Neuronal stem cell (in vitro differentiated cells): ENCODE measurements around the gene ZNF669.

Experiments used
- DNase-seq: peaks from one replicate; pipeline ENCODE4 v3.0.0-alpha.2; 2013; ENCODE audit warnings: low spot score
- H2AFZ ChIP-seq: one replicate; pipeline ENCODE4 v1.6.1; 2013; ENCODE audit warnings: mild to moderate bottlenecking, low read length, inconsistent platforms
- H2AK5ac ChIP-seq: 2 replicates; pipeline ENCODE4 v1.6.1; 2013; ENCODE audit warnings: low read depth, mild to moderate bottlenecking, inconsistent platforms, low read length, moderate library complexity, mixed read lengths
- H2BK120ac ChIP-seq: 2 replicates; pipeline ENCODE4 v1.6.1; 2013; ENCODE audit warnings: low read depth, mild to moderate bottlenecking, inconsistent platforms, low read length, moderate library complexity, mixed read lengths
- H2BK12ac ChIP-seq: one replicate; pipeline ENCODE4 v1.6.1; 2013; ENCODE audit warnings: low read length, inconsistent platforms
- H2BK15ac ChIP-seq: 2 replicates; pipeline ENCODE4 v1.6.1; 2013; ENCODE audit warnings: mild to moderate bottlenecking, low read length, inconsistent platforms, mixed read lengths
- H2BK5ac ChIP-seq: one replicate; pipeline ENCODE4 v1.6.1; 2013; ENCODE audit warnings: inconsistent platforms, mild to moderate bottlenecking, low read length, moderate library complexity
- H3K14ac ChIP-seq: one replicate; pipeline ENCODE4 v1.6.1; 2013; ENCODE audit warnings: low read length, inconsistent platforms
- H3K18ac ChIP-seq: 2 replicates; pipeline ENCODE4 v1.6.1; 2013; ENCODE audit warnings: low read length, inconsistent platforms
- H3K23ac ChIP-seq: 2 replicates; pipeline ENCODE4 v1.6.1; 2013; ENCODE audit warnings: low read depth, mild to moderate bottlenecking, mixed read lengths, low read length, inconsistent platforms; ENCODE audit not compliant: poor library complexity
- H3K27ac ChIP-seq: replicated peaks from 3 replicates; pipeline ENCODE4 v1.5.1; 2013; ENCODE audit warnings: low read length, inconsistent platforms
- H3K27me3 ChIP-seq, 3 experiments: 2 replicates each; pipeline ENCODE4 v1.6.1; 2013; ENCODE audit warnings: low read length in 3 of 3, mild to moderate bottlenecking in 2 of 3, inconsistent platforms in 1 of 3, low read depth in 1 of 3, mixed read lengths in 1 of 3, moderate library complexity in 1 of 3; ENCODE audit not compliant: control insufficient read depth in 3 of 3, insufficient read depth in 3 of 3
- H3K36me3 ChIP-seq, 2 donors: replicated peaks in 1 of 2; 2 replicates each; pipeline ENCODE4 v1.6.1; 2013; ENCODE audit warnings: low read length in 2 of 2; ENCODE audit not compliant: control insufficient read depth in 2 of 2, insufficient read depth in 2 of 2
- H3K4ac ChIP-seq: 2 replicates; pipeline ENCODE4 v1.6.1; 2013; ENCODE audit warnings: inconsistent platforms, mild to moderate bottlenecking, low read length, moderate library complexity
- H3K4me1 ChIP-seq, 2 donors: 1 replicate in 1 of 2; 2 replicates in 1 of 2; pipeline ENCODE4 v1.6.1; 2013; ENCODE audit warnings: low read length in 2 of 2, low read depth in 1 of 2; ENCODE audit not compliant: control insufficient read depth in 2 of 2, insufficient read depth in 1 of 2
- H3K4me2 ChIP-seq: one replicate; pipeline ENCODE4 v1.6.1; 2013; ENCODE audit warnings: mild to moderate bottlenecking, low read length, inconsistent platforms; ENCODE audit not compliant: insufficient read depth, poor library complexity, severe bottlenecking
- H3K4me3 ChIP-seq, 2 donors: 2 replicates each; pipeline ENCODE4 v1.5.1; 2013; ENCODE audit warnings: low read length in 2 of 2, mild to moderate bottlenecking in 2 of 2, inconsistent platforms in 1 of 2, moderate library complexity in 1 of 2
- H3K79me1 ChIP-seq: one replicate; pipeline ENCODE4 v1.6.1; 2013; ENCODE audit warnings: low read depth, mild to moderate bottlenecking, inconsistent platforms, low read length, moderate library complexity
- H3K9ac ChIP-seq: one replicate; pipeline ENCODE4 v1.6.1; 2013; ENCODE audit warnings: mild to moderate bottlenecking, low read depth, low read length, inconsistent platforms; ENCODE audit not compliant: poor library complexity
- H3K9me3 ChIP-seq, 2 donors: replicated peaks in 1 of 2; 2 replicates each; pipeline versions ENCODE3 to v1.6.1; 2013; ENCODE audit warnings: low read length in 2 of 2, mild to moderate bottlenecking in 2 of 2, inconsistent platforms in 1 of 2, low read depth in 1 of 2, mixed read lengths in 1 of 2, moderate library complexity in 1 of 2; ENCODE audit not compliant: control insufficient read depth in 2 of 2, insufficient read depth in 1 of 2
- H4K8ac ChIP-seq: one replicate; pipeline ENCODE4 v1.6.1; 2013; ENCODE audit warnings: low read depth, mild to moderate bottlenecking, inconsistent platforms, low read length, moderate library complexity
- H4K91ac ChIP-seq: one replicate; pipeline ENCODE4 v1.6.1; 2013; ENCODE audit warnings: low read length, low read depth, mild to moderate bottlenecking, inconsistent platforms; ENCODE audit not compliant: poor library complexity
- WGBS, 2 donors: extraction: QIAGEN DNeasy Blood & Tissue Kit; methylation state at CpG; one replicate each; pipeline ENCODE4 v1.1.7; 2013; ENCODE audit warnings: missing lambda C conversion rate in 2 of 2, mixed read lengths in 1 of 2; ENCODE audit not compliant: insufficient read length in 2 of 2, insufficient replicate concordance in 1 of 2; ENCODE audit errors: extremely low coverage in 2 of 2; 5-methylcytosine and 5-hydroxymethylcytosine counted together

Gene ZNF669

DNA sequence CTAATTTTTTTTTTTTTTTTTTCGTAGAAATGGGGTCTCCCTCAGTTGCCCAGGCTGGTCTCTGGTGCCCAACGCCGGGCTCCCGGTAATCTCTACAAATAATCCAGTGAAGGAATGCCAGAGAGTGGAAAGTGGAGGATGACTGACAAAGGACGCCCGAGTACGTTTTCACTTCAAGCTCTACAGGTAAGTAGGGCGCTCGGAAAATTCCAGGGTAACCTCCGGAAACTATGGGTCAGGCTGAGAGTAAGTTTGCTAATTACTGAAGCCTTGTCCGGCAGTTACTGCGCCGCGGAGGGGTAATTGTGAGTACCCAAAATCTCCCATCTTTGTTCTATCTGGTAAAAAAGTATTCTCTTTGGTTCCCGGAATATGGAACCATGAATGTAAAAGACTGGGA, 1.8 kb upstream of the ZNF669 start:
- DNase-seq = no peak
- no peak overlapping the region for H2BK5ac ChIP-seq
- H4K8ac ChIP-seq = no peak overlapping the region
- no peak overlapping the region for H3K18ac ChIP-seq
- no peaks in the 10 kb centered on the region for H3K79me1 ChIP-seq
- no peak overlapping the region for H3K27ac ChIP-seq
- H3K9ac ChIP-seq = no peak overlapping the region
- H3K4me3 ChIP-seq = no peak overlapping the region
- H2BK15ac ChIP-seq = no peak overlapping the region
- no peak overlapping the region for H4K91ac ChIP-seq
- H3K4ac ChIP-seq = no peak overlapping the region
- no peak overlapping the region for H2BK120ac ChIP-seq
- H3K27me3 ChIP-seq = no peaks in the 10 kb centered on the region
- no peak overlapping the region for H2AK5ac ChIP-seq
- no peak overlapping the region for H2BK12ac ChIP-seq
- no peak overlapping the region for H3K4me2 ChIP-seq
- no peak overlapping the region for H2AFZ ChIP-seq
- H3K4me1 ChIP-seq = peaks cover 2 to 3% of the 10 kb centered on the region in 2 donors
- H3K23ac ChIP-seq = no peak overlapping the region
- no peak overlapping the region for H3K14ac ChIP-seq
- peaks cover 5 to 21% of the 10 kb centered on the region in 2 donors for H3K36me3 ChIP-seq
- no CpG with 5 or more reads among the region's 15 CpGs for WGBS, 2 donors
- H3K9me3 ChIP-seq = peaks cover 8 to 31% of the 10 kb centered on the region in 2 donors

- H2BK15ac ChIP-seq = no peak overlapping the region
- H3K4ac ChIP-seq = no peak overlapping the region
- WGBS, 2 donors = no CpG with 5 or more reads among the region's 13 CpGs
- peaks cover 16 to 40% of the 10 kb centered on the region in 2 donors for H3K9me3 ChIP-seq
- H4K91ac ChIP-seq = no peak overlapping the region
- peaks cover 14 to 31% of the 10 kb centered on the region in 2 donors for H3K36me3 ChIP-seq
- H2BK12ac ChIP-seq = no peak overlapping the region
- peaks cover 0 to 2% of the 10 kb centered on the region in 2 donors for H3K4me1 ChIP-seq
- no peak overlapping the region for H3K9ac ChIP-seq
- no peak overlapping the region for H3K14ac ChIP-seq
- no peak overlapping the region for H3K23ac ChIP-seq
- DNase-seq = no peak
- no peaks in the 10 kb centered on the region for H3K79me1 ChIP-seq
- peak overlapping the region; percentile 74 for H2AFZ ChIP-seq
- no peak overlapping the region for H3K27ac ChIP-seq
- H2BK120ac ChIP-seq = no peak overlapping the region
- H3K18ac ChIP-seq = no peak overlapping the region
- H3K4me2 ChIP-seq = no peak overlapping the region
- H2AK5ac ChIP-seq = no peak overlapping the region
- no peak overlapping the region for H2BK5ac ChIP-seq
- peak overlapping the region in 1 of 2 donors; percentile 77 for H3K4me3 ChIP-seq
- no peak overlapping the region for H4K8ac ChIP-seq
- no peaks in the 10 kb centered on the region for H3K27me3 ChIP-seq
Observed at GRCh38 chr1:247104965-247105364, 809 bp upstream of the ZNF669 start.

- no peak overlapping the region for H2AK5ac ChIP-seq
- DNase-seq = no peak
- no peak overlapping the region for H3K14ac ChIP-seq
- no peak overlapping the region for H3K9ac ChIP-seq
- H3K9me3 ChIP-seq = peaks cover 17 to 62% of the 10 kb centered on the region in 2 donors
- H3K27ac ChIP-seq = no peak overlapping the region
- no peaks in the 10 kb centered on the region for H3K27me3 ChIP-seq
- no peak overlapping the region for H3K4me3 ChIP-seq
- no peak overlapping the region for H2BK15ac ChIP-seq
- H2BK120ac ChIP-seq = no peak overlapping the region
- H3K79me1 ChIP-seq = no peaks in the 10 kb centered on the region
- H4K91ac ChIP-seq = no peak overlapping the region
- no peak overlapping the region for H2AFZ ChIP-seq
- no peak overlapping the region for H3K4me2 ChIP-seq
- no peak overlapping the region for H2BK12ac ChIP-seq
- no peak overlapping the region for H4K8ac ChIP-seq
- H3K4ac ChIP-seq = no peak overlapping the region
- WGBS, 2 donors = no CpG with 5 or more reads among the region's 1 CpG
- H3K36me3 ChIP-seq = peaks cover 16 to 55% of the 10 kb centered on the region in 2 donors
- no peak overlapping the region for H3K18ac ChIP-seq
- H3K4me1 ChIP-seq = peaks cover 0 to 2% of the 10 kb centered on the region in 2 donors
- no peak overlapping the region for H2BK5ac ChIP-seq
- no peak overlapping the region for H3K23ac ChIP-seq
Observed at GRCh38 chr1:247102381-247102780, 1.8 kb downstream of the ZNF669 start.

DNA sequence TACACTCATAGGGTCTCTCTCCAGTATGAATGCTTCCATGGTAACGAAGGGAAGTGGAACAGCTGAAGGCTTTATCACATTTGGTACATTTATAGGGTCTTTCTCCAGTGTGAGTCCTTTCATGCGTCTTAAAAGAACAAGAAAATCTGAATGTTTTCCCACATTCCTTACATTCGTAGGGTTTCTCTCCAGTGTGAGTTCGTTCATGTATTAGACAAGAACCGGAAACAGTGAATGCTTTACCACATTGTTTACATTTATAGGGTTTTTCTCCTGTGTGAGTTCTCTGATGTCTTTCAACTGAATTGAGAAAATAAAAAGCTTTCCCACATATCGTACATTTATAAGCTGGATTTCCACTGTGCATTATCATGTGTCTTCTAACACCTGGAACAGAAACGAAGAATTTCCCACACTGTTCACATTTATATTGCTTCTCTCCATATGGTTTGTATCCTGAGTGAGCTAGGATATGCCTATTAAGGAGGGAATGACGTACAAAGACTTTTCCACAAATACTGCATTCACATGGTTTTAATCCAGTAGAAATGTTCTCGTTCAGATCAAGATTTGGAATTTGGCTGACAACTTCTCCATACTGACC, 3.4 kb downstream of the ZNF669 start:
- Histone ChIP-seq H3K36me3 (peaks cover 21 to 66% of the 10 kb centered on the region in 2 donors), H3K4ac (no peak overlapping the region), H3K9me3 (peaks cover 17 to 76% of the 10 kb centered on the region in 2 donors), H3K9ac (no peak overlapping the region), H3K23ac (no peak overlapping the region), H4K91ac (no peak overlapping the region), H2BK5ac (no peak overlapping the region), H2BK15ac (no peak overlapping the region), H3K27ac (no peak overlapping the region), H3K14ac (no peak overlapping the region), H3K18ac (no peak overlapping the region), H3K27me3 (no peaks in the 10 kb centered on the region), H3K79me1 (no peaks in the 10 kb centered on the region), H4K8ac (no peak overlapping the region), H3K4me3 (no peak overlapping the region), H2BK12ac (no peak overlapping the region), H2AFZ (no peak overlapping the region), H2BK120ac (no peak overlapping the region), H3K4me1 (peaks cover 0 to 2% of the 10 kb centered on the region in 2 donors), H3K4me2 (no peak overlapping the region), H2AK5ac (no peak overlapping the region)
- no peak for DNase-seq
- WGBS, 2 donors = no CpG with 5 or more reads among the region's 9 CpGs
